ENCODE results near the gene SCN10A. TPM values are rescaled to one million over a fixed set of nuclear protein-coding genes. Genes with fewer than 3 reads are reported as not detected.

SCN10A gene
- total and polyA plus RNA-seq, 2 of the 13 experiments (the other 11 are each of a cell fraction or from before 2014, with no cell fraction given) = not detected

DNA sequence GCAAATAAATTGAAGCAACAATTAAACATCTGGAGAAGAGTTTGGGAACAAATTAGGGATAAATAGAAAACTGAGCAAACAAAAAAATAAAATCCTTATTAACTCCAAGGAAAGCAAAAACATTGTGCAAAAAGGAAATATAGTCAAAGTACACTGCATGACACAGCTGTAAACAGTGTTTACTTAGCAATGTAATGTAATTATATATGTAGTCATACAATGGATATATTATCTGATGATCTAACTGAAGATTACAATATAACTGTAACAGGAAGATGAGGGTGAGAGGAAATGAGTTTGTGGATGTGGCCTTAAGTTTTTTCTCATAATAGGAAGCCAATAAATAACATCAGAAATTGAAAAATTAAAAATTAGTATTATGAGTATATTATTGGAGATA is 42.5 kb downstream of the SCN10A start:
- Histone ChIP-seq H3K27me3 (ENCODE audit: control insufficient read depth in 1 of 2, insufficient read depth in 2 of 2, low read length in 2 of 2) (no peaks in the 10 kb centered on the region; a peak in 1 of 5 replicates), H4K20me1 (ENCODE audit: insufficient read depth, low read length) (no peaks in the 10 kb centered on the region), H3K27ac (ENCODE audit: extremely low read length, insufficient read depth, low read length) (no peak overlapping the region), H2AFZ (ENCODE audit: low read length) (no peak overlapping the region), H3K4me1 (ENCODE audit: insufficient read depth, low read length) (no peaks in the 10 kb centered on the region), H3K9ac (ENCODE audit: insufficient read depth, low read depth, low read length) (no peak overlapping the region), H3K79me2 (ENCODE audit: insufficient read depth, low read length) (no peaks in the 10 kb centered on the region), H3K4me3 (replicated peaks in 1 of 3; ENCODE audit: insufficient read depth in 1 of 3, low read depth in 2 of 3, low read length in 3 of 3) (no peak overlapping the region), H3K9me3 (ENCODE audit: low read length) (no peaks in the 10 kb centered on the region), H3K36me3 (replicated peaks in 1 of 2; ENCODE audit: control insufficient read depth in 1 of 2, insufficient read depth in 2 of 2, low read length in 2 of 2) (no peaks in the 10 kb centered on the region), H3K4me2 (ENCODE audit: low read depth, low read length) (no peak overlapping the region)
- intact Hi-C loops (cut with micrococcal nuclease; ENCODE audit: unreplicated experiment) (no loop called here), in situ Hi-C loops (cut with HindIII; ENCODE audit: extremely low pct_ligation_motif_present, low pct_unique_long_range_greater_than_20kb) (no loop called here)
- FAIRE-seq (no peak), DNase-seq (ENCODE audit: low spot score) (no peak), ATAC-seq (no peak)
- CTCF ChIA-PET (ENCODE audit: low intra/inter-chr PET ratio, low total read pairs) = no interaction called here
- BruUV-seq (replicated peaks) = no TSS peak
- POLR2A ChIA-PET = no interaction called here
- TF ChIP-seq ZNF709 (CRISPR knock-in tag; IDR thresholded peaks at IDR 0.05) = no peak
- no peak for TF ChIP-seq MIXL1 (CRISPR knock-in tag; IDR thresholded peaks at IDR 0.05)
- TF ChIP-seq, protein P1, sequence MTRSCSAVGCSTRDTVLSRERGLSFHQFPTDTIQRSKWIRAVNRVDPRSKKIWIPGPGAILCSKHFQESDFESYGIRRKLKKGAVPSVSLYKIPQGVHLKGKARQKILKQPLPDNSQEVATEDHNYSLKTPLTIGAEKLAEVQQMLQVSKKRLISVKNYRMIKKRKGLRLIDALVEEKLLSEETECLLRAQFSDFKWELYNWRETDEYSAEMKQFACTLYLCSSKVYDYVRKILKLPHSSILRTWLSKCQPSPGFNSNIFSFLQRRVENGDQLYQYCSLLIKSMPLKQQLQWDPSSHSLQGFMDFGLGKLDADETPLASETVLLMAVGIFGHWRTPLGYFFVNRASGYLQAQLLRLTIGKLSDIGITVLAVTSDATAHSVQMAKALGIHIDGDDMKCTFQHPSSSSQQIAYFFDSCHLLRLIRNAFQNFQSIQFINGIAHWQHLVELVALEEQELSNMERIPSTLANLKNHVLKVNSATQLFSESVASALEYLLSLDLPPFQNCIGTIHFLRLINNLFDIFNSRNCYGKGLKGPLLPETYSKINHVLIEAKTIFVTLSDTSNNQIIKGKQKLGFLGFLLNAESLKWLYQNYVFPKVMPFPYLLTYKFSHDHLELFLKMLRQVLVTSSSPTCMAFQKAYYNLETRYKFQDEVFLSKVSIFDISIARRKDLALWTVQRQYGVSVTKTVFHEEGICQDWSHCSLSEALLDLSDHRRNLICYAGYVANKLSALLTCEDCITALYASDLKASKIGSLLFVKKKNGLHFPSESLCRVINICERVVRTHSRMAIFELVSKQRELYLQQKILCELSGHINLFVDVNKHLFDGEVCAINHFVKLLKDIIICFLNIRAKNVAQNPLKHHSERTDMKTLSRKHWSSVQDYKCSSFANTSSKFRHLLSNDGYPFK (CRISPR knock-in tag; IDR thresholded peaks at IDR 0.05; ENCODE audit: borderline replicate concordance) = no peak
- TF ChIP-seq BORCS8-MEF2B (CRISPR knock-in tag; IDR thresholded peaks at IDR 0.05) = no peak
- TF ChIP-seq, protein P2, sequence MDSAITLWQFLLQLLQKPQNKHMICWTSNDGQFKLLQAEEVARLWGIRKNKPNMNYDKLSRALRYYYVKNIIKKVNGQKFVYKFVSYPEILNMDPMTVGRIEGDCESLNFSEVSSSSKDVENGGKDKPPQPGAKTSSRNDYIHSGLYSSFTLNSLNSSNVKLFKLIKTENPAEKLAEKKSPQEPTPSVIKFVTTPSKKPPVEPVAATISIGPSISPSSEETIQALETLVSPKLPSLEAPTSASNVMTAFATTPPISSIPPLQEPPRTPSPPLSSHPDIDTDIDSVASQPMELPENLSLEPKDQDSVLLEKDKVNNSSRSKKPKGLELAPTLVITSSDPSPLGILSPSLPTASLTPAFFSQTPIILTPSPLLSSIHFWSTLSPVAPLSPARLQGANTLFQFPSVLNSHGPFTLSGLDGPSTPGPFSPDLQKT (CRISPR knock-in tag; IDR thresholded peaks at IDR 0.05; ENCODE audit: borderline replicate concordance) = no peak
- no peak for TF ChIP-seq HNF4G (IDR thresholded peaks at IDR 0.05; ENCODE audit: borderline replicate concordance, low read depth, low read length)
- TF ChIP-seq HNF4G (CRISPR knock-in tag; IDR thresholded peaks at IDR 0.05; ENCODE audit: borderline replicate concordance, low read depth) = no peak
- TF ChIP-seq, protein P3, sequence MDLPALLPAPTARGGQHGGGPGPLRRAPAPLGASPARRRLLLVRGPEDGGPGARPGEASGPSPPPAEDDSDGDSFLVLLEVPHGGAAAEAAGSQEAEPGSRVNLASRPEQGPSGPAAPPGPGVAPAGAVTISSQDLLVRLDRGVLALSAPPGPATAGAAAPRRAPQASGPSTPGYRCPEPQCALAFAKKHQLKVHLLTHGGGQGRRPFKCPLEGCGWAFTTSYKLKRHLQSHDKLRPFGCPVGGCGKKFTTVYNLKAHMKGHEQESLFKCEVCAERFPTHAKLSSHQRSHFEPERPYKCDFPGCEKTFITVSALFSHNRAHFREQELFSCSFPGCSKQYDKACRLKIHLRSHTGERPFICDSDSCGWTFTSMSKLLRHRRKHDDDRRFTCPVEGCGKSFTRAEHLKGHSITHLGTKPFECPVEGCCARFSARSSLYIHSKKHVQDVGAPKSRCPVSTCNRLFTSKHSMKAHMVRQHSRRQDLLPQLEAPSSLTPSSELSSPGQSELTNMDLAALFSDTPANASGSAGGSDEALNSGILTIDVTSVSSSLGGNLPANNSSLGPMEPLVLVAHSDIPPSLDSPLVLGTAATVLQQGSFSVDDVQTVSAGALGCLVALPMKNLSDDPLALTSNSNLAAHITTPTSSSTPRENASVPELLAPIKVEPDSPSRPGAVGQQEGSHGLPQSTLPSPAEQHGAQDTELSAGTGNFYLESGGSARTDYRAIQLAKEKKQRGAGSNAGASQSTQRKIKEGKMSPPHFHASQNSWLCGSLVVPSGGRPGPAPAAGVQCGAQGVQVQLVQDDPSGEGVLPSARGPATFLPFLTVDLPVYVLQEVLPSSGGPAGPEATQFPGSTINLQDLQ (CRISPR knock-in tag; IDR thresholded peaks at IDR 0.05) = no peak
- TF ChIP-seq SPEN (CRISPR knock-in tag; IDR thresholded peaks at IDR 0.05; ENCODE audit: low read depth) = no peak
- TF ChIP-seq TBP (CRISPR knock-in tag; IDR thresholded peaks at IDR 0.05) = no peak

Data from HepG2 (cell line).